H1 (cell line): ENCODE results near the gene TMA7. TPM values are rescaled to one million over a fixed set of nuclear protein-coding genes. Genes with fewer than 3 reads are reported as not detected.

Experiments used
- CTCF ChIA-PET: fragments of 300-600 bp; sonication (Branson Sonifier 250); formaldehyde crosslinking; loops from one replicate; lab custom pipeline; 2021; ENCODE audit not compliant: partially characterized antibody; lab: Charles Lee
- POLR2A ChIA-PET: fragments of 300-600 bp; sonication (Branson Sonifier 250); formaldehyde crosslinking; loops from one replicate; lab custom pipeline; 2021; ENCODE audit warnings: inconsistent platforms; ENCODE audit not compliant: partially characterized antibody; lab: Charles Lee
- DNase-seq, 2 experiments: peaks; one replicate each; pipeline versions ENCODE4 v3.0.0 to v3.0.0-alpha.2; 2010 to 2022; ENCODE audit warnings: low spot score in 2 of 2, low read depth in 1 of 2, mixed read lengths in 1 of 2
- FAIRE-seq: peaks from 2 replicates; lab custom pipeline; 2011; peaks lifted over from hg19 to GRCh38; lab: Jason Lieb, UNC
- H2AFZ ChIP-seq: 2 replicates; pipeline ENCODE4 v1.8.1; 2012; ENCODE audit warnings: low read length, inconsistent platforms
- H2AK5ac ChIP-seq: 2 replicates; pipeline ENCODE4 v1.6.1; 2013; ENCODE audit warnings: low read depth, low read length
- H2BK120ac ChIP-seq: replicated peaks from 2 replicates; pipeline ENCODE3; 2013; ENCODE audit warnings: low read depth, low read length, inconsistent platforms
- H2BK12ac ChIP-seq: 2 replicates; pipeline ENCODE4 v1.6.1; 2013; ENCODE audit warnings: low read depth, low read length
- H2BK15ac ChIP-seq: 2 replicates; pipeline ENCODE4 v1.6.1; 2013; ENCODE audit warnings: low read length
- H2BK20ac ChIP-seq: 2 replicates; pipeline ENCODE4 v1.6.1; 2013; ENCODE audit warnings: low read length
- H2BK5ac ChIP-seq: 2 replicates; pipeline ENCODE4 v1.6.1; 2013; ENCODE audit warnings: low read depth, low read length
- H3K14ac ChIP-seq: 2 replicates; pipeline ENCODE4 v1.6.1; 2013; ENCODE audit warnings: inconsistent platforms; ENCODE audit not compliant: insufficient read length
- H3K18ac ChIP-seq: 2 replicates; pipeline ENCODE4 v1.6.1; 2013; ENCODE audit warnings: low read length; ENCODE audit errors: extremely low read depth
- H3K23ac ChIP-seq: 2 replicates; pipeline ENCODE4 v1.6.1; 2013; ENCODE audit warnings: inconsistent platforms; ENCODE audit not compliant: insufficient read length
- H3K23me2 ChIP-seq: 2 replicates; pipeline ENCODE4 v1.6.1; 2013; ENCODE audit warnings: low read depth, low read length
- H3K27ac ChIP-seq: 2 replicates; pipeline ENCODE4 v1.6.1; 2011; ENCODE audit warnings: low read depth, low read length, inconsistent platforms
- H3K27me3 ChIP-seq, 4 experiments: replicated peaks in 1 of 4; 1 replicate in 1 of 4; 2 replicates in 3 of 4; pipeline versions ENCODE4 v1.6.1 to v1.8.1; 2011 to 2013; ENCODE audit warnings: low read length in 3 of 4, mild to moderate bottlenecking in 3 of 4, inconsistent platforms in 2 of 4, mixed read lengths in 2 of 4, moderate library complexity in 1 of 4; ENCODE audit not compliant: control insufficient read depth in 3 of 4, insufficient read depth in 3 of 4; ENCODE audit errors: extremely low read depth in 1 of 4
- H3K36me3 ChIP-seq, 4 experiments: 2 replicates each; pipeline versions ENCODE4 v1.6.1 to v1.8.1; 2011 to 2013; ENCODE audit warnings: mild to moderate bottlenecking in 4 of 4, low read length in 3 of 4, moderate library complexity in 2 of 4, control low read depth in 1 of 4, inconsistent platforms in 1 of 4; ENCODE audit not compliant: insufficient read depth in 4 of 4, control insufficient read depth in 2 of 4
- H3K4ac ChIP-seq: replicated peaks from 2 replicates; pipeline ENCODE3; 2013; ENCODE audit warnings: low read length, low read depth, mixed read lengths, inconsistent platforms; ENCODE audit not compliant: insufficient read length
- H3K4me1 ChIP-seq, 4 experiments: replicated peaks in 1 of 4; 1 replicate in 1 of 4; 2 replicates in 3 of 4; pipeline versions ENCODE4 v1.6.1 to v1.8.1; 2011 to 2013; ENCODE audit warnings: low read length in 3 of 4, inconsistent platforms in 2 of 4, mixed read lengths in 1 of 4; ENCODE audit not compliant: insufficient read depth in 4 of 4, control insufficient read depth in 3 of 4
- H3K4me2 ChIP-seq, 2 experiments: 2 replicates each; pipeline versions ENCODE4 v1.6.1 to v1.8.1; 2011 to 2013; ENCODE audit warnings: low read depth in 2 of 2, low read length in 2 of 2, control low read depth in 1 of 2, inconsistent platforms in 1 of 2, mild to moderate bottlenecking in 1 of 2; ENCODE audit not compliant: insufficient read depth in 1 of 2
- H3K4me3 ChIP-seq, 4 experiments: fragments of 200-600, 300-600 bp in 1 of 4; sonication (generic), shearing (Covaris generic), sonication (Bioruptor Twin) in 1 of 4; 2 replicates each; pipeline versions ENCODE4 v1.5.1 to v1.8.1; 2011 to 2016; ENCODE audit warnings: low read length in 4 of 4, low read depth in 3 of 4, control low read depth in 2 of 4, inconsistent platforms in 2 of 4, mild to moderate bottlenecking in 2 of 4, mixed read lengths in 1 of 4, moderate library complexity in 1 of 4; ENCODE audit not compliant: insufficient read depth in 2 of 4; ENCODE audit errors: extremely low read depth in 1 of 4
- H3K56ac ChIP-seq: replicated peaks from 2 replicates; pipeline ENCODE3; 2013; ENCODE audit warnings: low read depth, mild to moderate bottlenecking, mixed read lengths, low read length, inconsistent platforms; ENCODE audit not compliant: insufficient read length
- H3K79me1 ChIP-seq: 2 replicates; pipeline ENCODE4 v1.6.1; 2013; ENCODE audit warnings: low read depth, low read length, control low read depth
- H3K79me2 ChIP-seq, 2 experiments: 2 replicates each; pipeline versions ENCODE4 v1.6.1 to v1.8.1; 2012 to 2013; ENCODE audit warnings: low read length in 2 of 2, mild to moderate bottlenecking in 2 of 2, inconsistent platforms in 1 of 2; ENCODE audit not compliant: insufficient read depth in 2 of 2, control insufficient read depth in 1 of 2
- H3K9ac ChIP-seq, 4 experiments: replicated peaks in 1 of 4; 1 replicate in 1 of 4; 2 replicates in 3 of 4; pipeline versions ENCODE4 v1.6.1 to v1.8.1; 2011 to 2013; ENCODE audit warnings: low read depth in 3 of 4, low read length in 3 of 4, control low read depth in 2 of 4, mild to moderate bottlenecking in 2 of 4, moderate library complexity in 2 of 4, inconsistent platforms in 1 of 4; ENCODE audit errors: extremely low read depth in 1 of 4
- H3K9me3 ChIP-seq, 2 experiments: 2 replicates each; pipeline versions ENCODE4 v1.6.1 to v1.8.1; 2012 to 2013; ENCODE audit warnings: mild to moderate bottlenecking in 2 of 2, moderate library complexity in 2 of 2, control low read depth in 1 of 2, inconsistent platforms in 1 of 2, low read depth in 1 of 2, low read length in 1 of 2, mixed read lengths in 1 of 2; ENCODE audit not compliant: insufficient read depth in 2 of 2
- H4K20me1 ChIP-seq, 2 experiments: replicated peaks in 1 of 2; 2 replicates each; pipeline versions ENCODE3 to v1.8.1; 2011 to 2013; ENCODE audit warnings: inconsistent platforms in 2 of 2, low read length in 2 of 2, mild to moderate bottlenecking in 1 of 2; ENCODE audit not compliant: insufficient read depth in 2 of 2, control insufficient read depth in 1 of 2
- H4K5ac ChIP-seq: 2 replicates; pipeline ENCODE4 v1.6.1; 2013; ENCODE audit warnings: low read length, low read depth, mixed read lengths, inconsistent platforms; ENCODE audit not compliant: insufficient read length
- H4K8ac ChIP-seq: 2 replicates; pipeline ENCODE4 v1.8.0; 2013; ENCODE audit warnings: mild to moderate bottlenecking, moderate library complexity, low read length, inconsistent platforms; ENCODE audit not compliant: insufficient read depth; ENCODE audit errors: extremely low read depth
- H4K91ac ChIP-seq: replicated peaks from 2 replicates; pipeline ENCODE3; 2013; ENCODE audit warnings: low read length, mixed read lengths, inconsistent platforms; ENCODE audit not compliant: insufficient read length
- CEBPB ChIP-seq: IDR thresholded peaks from 2 replicates; pipeline ENCODE4 v1.6.1; 2012; ENCODE audit warnings: low read depth, low read length
- WGBS, 2 experiments: shearing (Covaris generic) in 1 of 2; methylation state at CpG; one replicate each; pipeline versions ENCODE4 v1.1.6 to v1.1.7; 2013 to 2015; ENCODE audit warnings: low lambda C conversion rate in 2 of 2, mixed read lengths in 2 of 2, inconsistent platforms in 1 of 2, low coverage in 1 of 2, missing lambda C conversion rate in 1 of 2; ENCODE audit not compliant: insufficient replicate concordance in 2 of 2, insufficient coverage in 1 of 2, insufficient read length in 1 of 2; ENCODE audit errors: extremely low coverage in 1 of 2, missing lambda C conversion rate in 1 of 2; 5-methylcytosine and 5-hydroxymethylcytosine counted together
- polyA plus RNA-seq, 7 experiments: library from polyadenylated mRNA; depleted of rRNA in 3 of 7; stranded (reverse) in 5 of 7; unstranded in 2 of 7; fragments of >200 nt in 5 of 7; fragments of 200-250 nt in 2 of 7; gene quantifications; 1 replicate in 5 of 7; 2 replicates in 1 of 7; 4 replicates in 1 of 7; pipeline versions ENCODE4 v1.2.1 to v1.2.3, GENCODE V29; 2011 to 2013; ENCODE audit warnings: missing spikeins in 2 of 7, mixed read lengths in 2 of 7
- total RNA-seq: library from RNA; stranded (reverse); fragmentation: NEBNext Ultra II Directional; extraction: Animal tissue kit (Norgen Biotek cat#: 25700); gene quantifications from 2 replicates; pipeline ENCODE4 v1.2.1, GENCODE V29; 2021

Gene TMA7
- total and polyA plus RNA-seq, 2 of the 8 experiments (the other 6 are each of a cell fraction or from before 2014, with no cell fraction given) = 138 to 305 TPM

GRCh38 chr3:48417529-48418108 lies 22.4 kb upstream of the TMA7 start:
- Histone ChIP-seq H3K79me2 (peaks cover 0 to 11% of the 10 kb centered on the region in 2 experiments; a peak in 1 of 4 replicates), H2AFZ (no peak overlapping the region), H4K5ac (no peak overlapping the region), H3K23ac (no peak overlapping the region), H4K8ac (no peak overlapping the region; the same call in 1 of the 2 replicates), H3K14ac (no peak overlapping the region), H4K20me1 (peaks cover 20 to 53% of the 10 kb centered on the region in 2 experiments), H3K4ac (no peak overlapping the region), H3K36me3 (peaks cover 53 to 68% (median 62%) of the 10 kb centered on the region in 4 experiments), H3K79me1 (peaks cover 5% of the 10 kb centered on the region), H3K4me3 (no peak overlapping the region), H2BK5ac (no peak overlapping the region), H2BK120ac (no peak overlapping the region), H2BK15ac (no peak overlapping the region), H3K27ac (no peak overlapping the region), H3K23me2 (no peaks in the 10 kb centered on the region), H3K56ac (no peak overlapping the region), H3K9ac (no peak overlapping the region), H3K9me3 (no peaks in the 10 kb centered on the region), H3K4me1 (no peaks in the 10 kb centered on the region), H4K91ac (no peak overlapping the region), H2BK12ac (no peak overlapping the region), H3K18ac (no peak overlapping the region), H2BK20ac (no peak overlapping the region), H3K4me2 (no peak overlapping the region), H2AK5ac (no peak overlapping the region), H3K27me3 (no peaks in the 10 kb centered on the region)
- CTCF ChIA-PET = interaction anchor here (1.6 to 4.3 kb wide), 5 partner anchors 9 to 131 kb away, joined by 3 to 47 read pairs (median 30); no protein-coding TSS in a partner anchor
- WGBS, 2 experiments = 90% methylated on average over 14 of the region's 14 CpGs; no CpG with 5 or more reads in 1 of the 2 experiments
- FAIRE-seq (no peak), DNase-seq (no peak)
- no peak for TF ChIP-seq CEBPB
- POLR2A ChIA-PET = interaction anchor here (1.2 to 31.5 kb wide), 3 partner anchors 5 to 97 kb away, joined by 4 to 650 read pairs (median 650); partner anchors contain the start of gene PLXNB1
